H1 (cell line): Measurements from ENCODE around the gene PIGU. TPM values are rescaled to one million over a fixed set of nuclear protein-coding genes. Genes with fewer than 3 reads are reported as not detected.

Source experiments
- RFX5 ChIP-seq: IDR thresholded peaks from 2 replicates; pipeline ENCODE4 v1.6.1; 2011; ENCODE audit warnings: low read depth, low read length, improper control_type of control experiment, borderline replicate concordance
- polyA plus RNA-seq, 7 experiments: library from polyadenylated mRNA; depleted of rRNA in 3 of 7; stranded (reverse) in 5 of 7; unstranded in 2 of 7; fragments of >200 nt in 5 of 7; fragments of 200-250 nt in 2 of 7; gene quantifications; 1 replicate in 5 of 7; 2 replicates in 1 of 7; 4 replicates in 1 of 7; pipeline versions ENCODE4 v1.2.1 to v1.2.3, GENCODE V29; 2011 to 2013; ENCODE audit warnings: missing spikeins in 2 of 7, mixed read lengths in 2 of 7
- total RNA-seq: library from RNA; stranded (reverse); fragmentation: NEBNext Ultra II Directional; extraction: Animal tissue kit (Norgen Biotek cat#: 25700); gene quantifications from 2 replicates; pipeline ENCODE4 v1.2.1, GENCODE V29; 2021

PIGU gene
- total and polyA plus RNA-seq, 2 of the 8 experiments (the other 6 are each of a cell fraction or from before 2014, with no cell fraction given), result 28.3 to 117 TPM

DNA sequence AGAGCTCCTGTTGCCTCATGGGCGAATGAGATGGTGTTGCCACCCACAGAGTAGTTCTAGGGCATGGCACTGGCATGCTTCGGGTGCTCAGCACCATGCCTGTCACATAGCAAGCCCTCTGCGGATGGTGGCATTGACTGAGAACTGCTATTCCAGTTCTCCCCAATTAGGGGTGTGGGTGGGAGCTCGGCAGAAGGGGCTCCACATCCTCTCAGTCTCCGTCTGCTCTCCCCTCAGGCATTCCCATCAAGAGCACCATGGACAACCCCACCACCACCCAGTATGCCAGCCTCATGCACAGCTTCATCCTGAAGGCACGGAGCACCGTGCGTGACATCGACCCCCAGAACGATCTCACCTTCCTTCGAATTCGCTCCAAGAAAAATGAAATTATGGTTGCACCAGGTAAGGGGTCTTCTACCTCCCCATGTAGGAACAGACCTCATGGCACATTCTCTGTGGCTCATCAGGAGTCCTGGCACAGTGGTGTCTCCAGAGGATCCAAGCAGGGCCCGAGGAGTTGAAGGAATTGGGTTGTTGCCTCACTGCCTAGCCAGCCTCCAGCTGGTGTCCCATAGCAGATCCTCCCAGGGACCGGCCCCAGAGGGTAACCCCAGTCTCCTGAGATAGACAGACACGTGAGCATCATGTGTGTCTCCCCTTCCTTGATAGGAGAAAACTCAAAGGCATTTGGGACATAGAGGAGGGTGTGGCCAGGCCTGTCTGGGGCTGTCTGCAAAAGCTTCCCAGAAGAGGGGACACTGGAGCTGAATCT lies 142.3 kb downstream of the PIGU start (continued):
- TF ChIP-seq RFX5, result no peak
